Measurements from ENCODE around the gene KCNH2.
"Not testable (repeated sequence)": the region's sequence is repeated elsewhere in the genome, so short reads cannot be mapped to it uniquely, and the experiment has no call there.

KCNH2 gene

GRCh38 chr7:151017370-151017952 lies 39.3 kb upstream of the KCNH2 start:
- Histone ChIP-seq H3K9ac (ENCODE audit: low read depth, low read length) (no peak overlapping the region), H3K4me1 (ENCODE audit: insufficient read depth, low read length) (peaks cover 14% of the 10 kb centered on the region), H3K36me3 (ENCODE audit: insufficient read depth, low read depth, low read length) (no peaks in the 10 kb centered on the region), H3K4me3 (ENCODE audit: low read length) (peak overlapping the region; percentile 58; the same call in 1 of the 2 replicates), H3K27ac (ENCODE audit: low read length) (no peak overlapping the region), H3K27me3 (ENCODE audit: insufficient read depth, low read length) (peaks cover 57% of the 10 kb centered on the region), H3K9me3 (ENCODE audit: insufficient read depth, low read depth, low read length) (no peaks in the 10 kb centered on the region)

GRCh38 chr7:151016942-151017341 lies 38.8 kb upstream of the KCNH2 start:
- Histone ChIP-seq H3K4me1 (ENCODE audit: insufficient read depth, low read length) (peaks cover 15% of the 10 kb centered on the region), H3K27me3 (ENCODE audit: insufficient read depth, low read length) (peaks cover 61% of the 10 kb centered on the region), H3K9me3 (ENCODE audit: insufficient read depth, low read depth, low read length) (no peaks in the 10 kb centered on the region), H3K36me3 (ENCODE audit: insufficient read depth, low read depth, low read length) (no peaks in the 10 kb centered on the region), H3K9ac (ENCODE audit: low read depth, low read length) (no peak overlapping the region), H3K27ac (ENCODE audit: low read length) (no peak overlapping the region), H3K4me3 (ENCODE audit: low read length) (no peak overlapping the region)

GRCh38 chr7:151016505-151016904 lies 38.4 kb upstream of the KCNH2 start:
- peaks cover 15% of the 10 kb centered on the region for H3K4me1 ChIP-seq (ENCODE audit: insufficient read depth, low read length)
- no peaks in the 10 kb centered on the region for H3K36me3 ChIP-seq (ENCODE audit: insufficient read depth, low read depth, low read length)
- H3K27ac ChIP-seq (ENCODE audit: low read length): no peak overlapping the region
- no peaks in the 10 kb centered on the region for H3K9me3 ChIP-seq (ENCODE audit: insufficient read depth, low read depth, low read length)
- no peak overlapping the region for H3K4me3 ChIP-seq (ENCODE audit: low read length)
- peaks cover 61% of the 10 kb centered on the region for H3K27me3 ChIP-seq (ENCODE audit: insufficient read depth, low read length)
- no peak overlapping the region for H3K9ac ChIP-seq (ENCODE audit: low read depth, low read length)

- H3K4me1 ChIP-seq (ENCODE audit: insufficient read depth, low read length): peaks cover 14% of the 10 kb centered on the region
- H3K27me3 ChIP-seq (ENCODE audit: insufficient read depth, low read length): peaks cover 61% of the 10 kb centered on the region
- no peak overlapping the region for H3K4me3 ChIP-seq (ENCODE audit: low read length)
- H3K9ac ChIP-seq (ENCODE audit: low read depth, low read length): no peak overlapping the region
- H3K36me3 ChIP-seq (ENCODE audit: insufficient read depth, low read depth, low read length): no peaks in the 10 kb centered on the region
- no peak overlapping the region for H3K27ac ChIP-seq (ENCODE audit: low read length)
- no peaks in the 10 kb centered on the region for H3K9me3 ChIP-seq (ENCODE audit: insufficient read depth, low read depth, low read length)
Observed at GRCh38 chr7:151015967-151016366, 37.8 kb upstream of the KCNH2 start.

GRCh38 chr7:151014950-151015349 lies 36.8 kb upstream of the KCNH2 start:
- Histone ChIP-seq H3K9me3 (ENCODE audit: insufficient read depth, low read depth, low read length) (no peaks in the 10 kb centered on the region), H3K27me3 (ENCODE audit: insufficient read depth, low read length) (peaks cover 50% of the 10 kb centered on the region), H3K9ac (ENCODE audit: low read depth, low read length) (no peak overlapping the region), H3K36me3 (ENCODE audit: insufficient read depth, low read depth, low read length) (no peaks in the 10 kb centered on the region), H3K27ac (ENCODE audit: low read length) (no peak overlapping the region), H3K4me3 (ENCODE audit: low read length) (no peak overlapping the region), H3K4me1 (ENCODE audit: insufficient read depth, low read length) (peaks cover 12% of the 10 kb centered on the region; the same call in 1 of the 2 replicates)

- H3K27ac ChIP-seq (ENCODE audit: low read length): no peak overlapping the region
- H3K36me3 ChIP-seq (ENCODE audit: insufficient read depth, low read depth, low read length): no peaks in the 10 kb centered on the region
- H3K4me3 ChIP-seq (ENCODE audit: low read length): peak overlapping the region; percentile 63
- H3K9me3 ChIP-seq (ENCODE audit: insufficient read depth, low read depth, low read length): no peaks in the 10 kb centered on the region
- H3K4me1 ChIP-seq (ENCODE audit: insufficient read depth, low read length): peaks cover 16% of the 10 kb centered on the region; the same call in 1 of the 2 replicates
- peaks cover 40% of the 10 kb centered on the region for H3K27me3 ChIP-seq (ENCODE audit: insufficient read depth, low read length)
- H3K9ac ChIP-seq (ENCODE audit: low read depth, low read length): peak overlapping the region; percentile 71; the same call in 1 of the 2 replicates
Observed at GRCh38 chr7:151013733-151014497, 35.8 kb upstream of the KCNH2 start.

- peaks cover 17% of the 10 kb centered on the region; the same call in 1 of the 2 replicates for H3K4me1 ChIP-seq (ENCODE audit: insufficient read depth, low read length)
- H3K27me3 ChIP-seq (ENCODE audit: insufficient read depth, low read length): peaks cover 34% of the 10 kb centered on the region
- peak overlapping the region; percentile 63; the same call in 1 of the 2 replicates for H3K4me3 ChIP-seq (ENCODE audit: low read length)
- no peak overlapping the region for H3K27ac ChIP-seq (ENCODE audit: low read length)
- H3K9me3 ChIP-seq (ENCODE audit: insufficient read depth, low read depth, low read length): no peaks in the 10 kb centered on the region
- peak overlapping the region; percentile 61; the same call in 1 of the 2 replicates for H3K9ac ChIP-seq (ENCODE audit: low read depth, low read length)
- H3K36me3 ChIP-seq (ENCODE audit: insufficient read depth, low read depth, low read length): no peaks in the 10 kb centered on the region
Observed at GRCh38 chr7:151013356-151013732, 35.2 kb upstream of the KCNH2 start.

GRCh38 chr7:151012911-151013347 lies 34.8 kb upstream of the KCNH2 start:
- peaks cover 31% of the 10 kb centered on the region for H3K27me3 ChIP-seq (ENCODE audit: insufficient read depth, low read length)
- H3K9ac ChIP-seq (ENCODE audit: low read depth, low read length): peak overlapping the region; percentile 61; the same call in 1 of the 2 replicates
- no peak overlapping the region for H3K27ac ChIP-seq (ENCODE audit: low read length)
- no peaks in the 10 kb centered on the region for H3K36me3 ChIP-seq (ENCODE audit: insufficient read depth, low read depth, low read length)
- H3K9me3 ChIP-seq (ENCODE audit: insufficient read depth, low read depth, low read length): no peaks in the 10 kb centered on the region
- peaks cover 19% of the 10 kb centered on the region; the same call in 1 of the 2 replicates for H3K4me1 ChIP-seq (ENCODE audit: insufficient read depth, low read length)
- H3K4me3 ChIP-seq (ENCODE audit: low read length): peak overlapping the region; percentile 63

- Histone ChIP-seq H3K27ac (ENCODE audit: low read length) (no peak overlapping the region), H3K4me3 (ENCODE audit: low read length) (0 out of 2 replicates have a peak overlapping the region, but pooled peaks have one; percentile 63), H3K9me3 (ENCODE audit: insufficient read depth, low read depth, low read length) (no peaks in the 10 kb centered on the region), H3K36me3 (ENCODE audit: insufficient read depth, low read depth, low read length) (no peaks in the 10 kb centered on the region), H3K9ac (ENCODE audit: low read depth, low read length) (no peak overlapping the region), H3K4me1 (ENCODE audit: insufficient read depth, low read length) (peaks cover 19% of the 10 kb centered on the region; the same call in 1 of the 2 replicates), H3K27me3 (ENCODE audit: insufficient read depth, low read length) (peaks cover 23% of the 10 kb centered on the region)
Observed at GRCh38 chr7:151012031-151012692, 34.0 kb upstream of the KCNH2 start.

GRCh38 chr7:151011616-151012015 lies 33.5 kb upstream of the KCNH2 start:
- not testable (repeated sequence) for H3K4me3 ChIP-seq (ENCODE audit: low read length); H3K9ac ChIP-seq (ENCODE audit: low read depth, low read length); H3K36me3 ChIP-seq (ENCODE audit: insufficient read depth, low read depth, low read length); H3K9me3 ChIP-seq (ENCODE audit: insufficient read depth, low read depth, low read length); H3K27ac ChIP-seq (ENCODE audit: low read length)
- Histone ChIP-seq H3K4me1 (ENCODE audit: insufficient read depth, low read length) (peaks cover 19% of the 10 kb centered on the region; the same call in 1 of the 2 replicates), H3K27me3 (ENCODE audit: insufficient read depth, low read length) (peaks cover 19% of the 10 kb centered on the region)

GRCh38 chr7:151011097-151011409 lies 32.9 kb upstream of the KCNH2 start:
- H3K27ac ChIP-seq (ENCODE audit: low read length): no peak overlapping the region
- H3K36me3 ChIP-seq (ENCODE audit: insufficient read depth, low read depth, low read length): no peaks in the 10 kb centered on the region
- peak overlapping the region; percentile 3; the same call in 1 of the 2 replicates for H3K9ac ChIP-seq (ENCODE audit: low read depth, low read length)
- no peaks in the 10 kb centered on the region for H3K9me3 ChIP-seq (ENCODE audit: insufficient read depth, low read depth, low read length)
- peak overlapping the region; percentile 27; the same call in 1 of the 2 replicates for H3K4me3 ChIP-seq (ENCODE audit: low read length)
- peaks cover 19% of the 10 kb centered on the region; the same call in 1 of the 2 replicates for H3K4me1 ChIP-seq (ENCODE audit: insufficient read depth, low read length)
- H3K27me3 ChIP-seq (ENCODE audit: insufficient read depth, low read length): peaks cover 13% of the 10 kb centered on the region
